Measurements from ENCODE around the gene ZBTB7B. TPM values are rescaled to one million over a fixed set of nuclear protein-coding genes. Genes with fewer than 3 reads are reported as not detected.
"Not testable (repeated sequence)": the region's sequence is repeated elsewhere in the genome, so short reads cannot be mapped to it uniquely, and the experiment has no call there.

ZBTB7B gene
- total and polyA plus RNA-seq, 2 donors: 14.7 to 52.0 TPM

DNA sequence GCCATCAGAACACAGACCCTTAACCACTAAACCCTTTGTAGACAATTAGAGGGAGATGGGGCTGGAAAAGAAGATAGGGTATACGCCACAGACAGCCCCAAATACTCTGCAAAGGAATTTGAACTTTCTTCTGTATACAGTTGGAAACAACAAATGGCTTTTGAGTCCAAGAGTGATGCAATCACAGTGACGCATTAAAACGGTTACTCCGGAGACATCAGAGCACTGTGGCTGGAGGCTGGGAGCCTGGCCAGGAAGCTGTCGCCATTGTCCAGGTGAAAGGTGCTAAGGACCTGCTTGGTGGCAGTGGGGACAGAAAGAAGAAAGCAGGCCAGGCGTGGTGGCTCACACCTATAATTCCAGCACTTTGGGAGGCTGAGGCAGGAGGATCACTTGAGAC is 15.3 kb upstream of the ZBTB7B start:
- Histone ChIP-seq H3K27ac (ENCODE audit: low read depth) (no peak overlapping the region), H3K4me3 (ENCODE audit: low read depth, low read length) (no peak overlapping the region), H3K4me1 (ENCODE audit: insufficient read depth) (no peaks in the 10 kb centered on the region), H3K36me3 (ENCODE audit: insufficient read depth) (no peaks in the 10 kb centered on the region)
- DNase-seq (ENCODE audit: extremely low spot score): no peak
- 75% methylated on average over 6 of the region's 6 CpGs for WGBS

DNA sequence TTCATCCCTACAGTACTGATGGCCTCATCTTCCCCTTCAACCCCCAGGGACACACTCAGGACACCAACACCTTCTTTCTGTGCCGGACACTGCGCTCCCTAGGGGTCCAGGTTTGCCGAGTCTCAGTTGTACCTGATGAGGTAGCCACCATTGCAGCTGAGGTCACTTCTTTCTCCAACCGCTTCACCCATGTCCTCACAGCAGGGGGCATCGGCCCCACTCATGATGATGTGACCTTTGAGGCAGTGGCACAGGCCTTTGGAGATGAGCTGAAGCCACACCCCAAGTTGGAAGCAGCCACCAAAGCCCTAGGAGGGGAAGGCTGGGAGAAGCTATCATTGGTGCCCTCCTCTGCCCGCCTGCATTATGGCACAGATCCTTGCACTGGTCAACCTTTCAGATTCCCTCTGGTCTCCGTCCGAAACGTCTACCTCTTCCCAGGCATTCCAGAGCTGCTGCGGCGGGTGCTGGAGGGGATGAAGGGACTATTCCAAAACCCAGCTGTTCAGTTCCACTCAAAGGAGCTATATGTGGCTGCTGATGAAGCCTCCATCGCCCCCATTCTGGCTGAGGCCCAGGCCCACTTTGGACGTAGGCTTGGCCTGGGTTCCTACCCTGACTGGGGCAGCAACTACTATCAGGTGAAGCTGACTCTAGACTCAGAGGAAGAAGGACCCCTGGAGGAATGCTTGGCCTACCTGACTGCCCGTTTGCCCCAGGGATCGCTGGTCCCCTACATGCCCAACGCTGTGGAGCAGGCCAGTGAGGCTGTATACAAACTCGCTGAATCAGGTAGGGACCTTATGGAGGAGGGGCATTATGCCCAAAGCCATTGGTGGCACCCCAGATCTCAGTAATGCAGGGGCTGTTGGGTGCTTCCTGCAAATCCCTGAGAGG is 14.3 kb upstream of the ZBTB7B start:
- Histone ChIP-seq H3K27ac (ENCODE audit: low read depth) (no peak overlapping the region), H3K36me3 (ENCODE audit: insufficient read depth) (no peaks in the 10 kb centered on the region), H3K4me3 (ENCODE audit: low read depth, low read length) (no peak overlapping the region), H3K4me1 (ENCODE audit: insufficient read depth) (no peaks in the 10 kb centered on the region)
- DNase-seq (ENCODE audit: extremely low spot score): no peak
- WGBS: 87% methylated on average over 17 of the region's 17 CpGs

- Histone ChIP-seq H3K4me3 (ENCODE audit: low read depth, low read length) (no peak overlapping the region), H3K4me1 (ENCODE audit: insufficient read depth) (no peaks in the 10 kb centered on the region), H3K27ac (ENCODE audit: low read depth) (no peak overlapping the region), H3K36me3 (ENCODE audit: insufficient read depth) (no peaks in the 10 kb centered on the region)
- no peak for DNase-seq (ENCODE audit: extremely low spot score)
- 85% methylated on average over 3 of the region's 3 CpGs for WGBS
Observed at GRCh38 chr1:154989195-154989860, 13.3 kb upstream of the ZBTB7B start.

DNA sequence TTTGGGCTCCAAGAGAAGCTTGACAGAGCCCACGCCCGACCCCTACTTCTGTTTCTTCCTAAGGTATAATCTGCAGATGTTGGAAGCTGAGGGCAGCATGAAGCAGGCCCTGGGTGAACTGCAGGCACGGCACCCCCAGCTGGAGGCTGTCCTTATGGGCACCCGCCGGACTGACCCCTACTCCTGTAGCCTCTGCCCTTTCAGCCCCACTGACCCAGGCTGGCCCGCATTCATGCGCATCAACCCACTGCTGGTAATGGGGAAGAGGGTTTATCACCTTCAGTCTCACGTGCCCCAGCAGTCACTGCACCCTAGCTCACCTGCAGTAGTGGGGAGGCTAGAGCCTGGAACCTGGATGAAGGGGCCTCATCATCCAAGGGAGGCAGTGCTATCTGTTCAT is 12.3 kb upstream of the ZBTB7B start:
- no peak for DNase-seq (ENCODE audit: extremely low spot score)
- no peaks in the 10 kb centered on the region for H3K4me1 ChIP-seq (ENCODE audit: insufficient read depth)
- WGBS: 92% methylated on average over 8 of the region's 8 CpGs
- H3K27ac ChIP-seq (ENCODE audit: low read depth): no peak overlapping the region
- H3K36me3 ChIP-seq (ENCODE audit: insufficient read depth): no peaks in the 10 kb centered on the region
- H3K4me3 ChIP-seq (ENCODE audit: low read depth, low read length): no peak overlapping the region

DNA sequence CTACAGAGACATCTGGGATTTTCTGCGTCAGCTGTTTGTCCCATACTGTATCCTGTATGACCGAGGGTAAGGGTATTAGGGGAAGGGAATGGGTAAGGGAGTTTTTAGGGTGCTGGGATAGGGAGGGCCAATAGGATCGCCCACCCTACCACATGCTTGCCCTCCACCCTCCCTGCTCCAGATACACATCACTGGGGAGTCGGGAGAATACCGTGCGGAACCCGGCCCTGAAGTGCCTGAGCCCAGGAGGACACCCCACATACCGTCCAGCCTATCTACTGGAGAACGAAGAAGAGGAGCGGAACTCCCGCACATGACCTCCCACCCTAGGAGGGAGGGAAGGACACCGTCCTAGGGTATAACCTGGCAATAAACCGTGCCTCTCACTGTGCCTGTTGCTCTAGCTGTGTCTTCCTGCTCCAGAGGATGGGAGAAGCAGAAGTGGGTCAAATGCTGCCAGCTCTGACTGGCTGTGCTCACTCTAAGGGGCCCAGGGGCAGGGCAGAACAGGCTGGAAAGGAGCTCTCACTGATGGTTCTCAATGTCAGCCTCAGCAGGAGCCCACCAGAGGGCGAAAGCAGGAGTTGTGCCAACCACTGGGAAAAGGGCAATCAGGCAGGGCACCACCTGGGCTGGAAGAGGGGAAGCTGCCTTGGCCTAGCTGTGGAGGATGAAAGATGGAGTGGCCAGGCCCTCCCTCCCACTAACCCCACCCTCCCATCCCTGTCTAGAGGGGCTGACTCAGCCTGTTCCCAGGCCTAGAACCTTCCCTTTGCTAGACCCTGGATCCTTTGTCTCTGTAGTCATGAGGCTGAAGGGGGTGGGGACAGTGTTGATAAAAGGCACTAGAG is 9.7 kb upstream of the ZBTB7B start:
- Histone ChIP-seq H3K36me3 (ENCODE audit: insufficient read depth) (no peaks in the 10 kb centered on the region), H3K4me1 (ENCODE audit: insufficient read depth) (no peaks in the 10 kb centered on the region), H3K27ac (ENCODE audit: low read depth) (no peak overlapping the region), H3K4me3 (ENCODE audit: low read depth, low read length) (no peak overlapping the region)
- DNase-seq (ENCODE audit: extremely low spot score): no peak
- WGBS: 80% methylated on average over 14 of the region's 14 CpGs

DNA sequence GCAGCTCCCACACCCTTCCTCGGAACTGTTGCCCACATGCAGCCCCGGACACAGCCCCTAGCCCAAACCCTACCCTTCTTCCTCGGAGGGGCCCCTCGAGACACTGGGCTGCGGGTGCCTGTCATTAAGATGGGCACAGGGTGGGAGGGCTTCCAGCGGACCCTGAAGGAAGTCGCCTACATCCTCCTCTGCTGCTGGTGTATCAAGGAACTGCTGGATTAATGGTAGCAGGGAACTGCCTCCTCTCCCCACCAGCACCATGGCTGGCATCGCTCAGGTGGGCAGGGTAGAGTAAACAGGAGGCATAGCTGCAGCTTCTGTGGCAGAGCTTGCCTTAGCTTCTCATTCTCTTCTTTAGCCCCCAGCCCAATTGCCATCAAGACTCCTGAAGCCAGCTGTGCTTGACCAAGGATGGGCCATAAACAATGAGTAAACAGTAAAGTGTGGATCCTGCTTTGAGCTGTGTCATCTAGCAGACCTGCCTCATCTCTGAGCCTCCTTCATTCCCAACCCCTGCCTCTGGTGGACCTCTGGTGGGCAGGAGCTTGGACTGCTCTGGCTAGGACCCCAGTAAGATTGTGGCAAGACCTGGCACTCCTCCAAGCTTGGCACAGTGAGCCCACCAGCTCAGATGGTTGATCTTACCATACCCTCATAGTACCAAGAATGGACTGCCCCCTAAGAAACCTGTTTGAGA is 8.9 kb upstream of the ZBTB7B start, which contains the start of gene LENEP:
Gene LENEP (plus strand): TSS at position 15 of the 697 bp plus-strand sequence. CDS start 22 bp downstream, at position 37.
- Histone ChIP-seq H3K4me3 (ENCODE audit: low read depth, low read length) (no peak within 1 kb of the TSS), H3K4me1 (ENCODE audit: insufficient read depth) (no peaks in the 10 kb centered on the region), H3K36me3 (ENCODE audit: insufficient read depth) (no peaks in the 10 kb centered on the region), H3K27ac (ENCODE audit: low read depth) (no peak within 1 kb of the TSS)
- DNase-seq (ENCODE audit: extremely low spot score): no peak
- WGBS: 75% methylated on average over 8 of the region's 8 CpGs

DNA sequence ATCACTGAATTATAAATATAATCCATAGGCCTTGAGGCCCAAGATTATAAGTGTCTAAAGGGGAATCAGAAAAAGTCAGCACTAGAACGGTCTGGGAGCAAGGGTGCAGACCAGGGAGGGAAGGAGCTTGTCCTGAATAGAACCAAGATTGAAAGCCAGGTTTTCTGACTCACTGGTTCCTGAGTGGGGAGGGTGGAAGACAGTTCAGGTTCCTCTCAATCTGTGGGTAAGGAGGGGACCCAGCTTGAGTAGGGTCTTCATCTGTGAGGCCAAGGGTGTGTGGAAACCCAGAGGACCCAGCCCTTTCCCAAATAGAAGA is 8.4 kb upstream of the ZBTB7B start:
- H3K27ac ChIP-seq (ENCODE audit: low read depth): no peak overlapping the region
- no peak overlapping the region for H3K4me3 ChIP-seq (ENCODE audit: low read depth, low read length)
- WGBS: 73% methylated on average over 1 of the region's 1 CpG
- no peak for DNase-seq (ENCODE audit: extremely low spot score)
- no peaks in the 10 kb centered on the region for H3K36me3 ChIP-seq (ENCODE audit: insufficient read depth)
- no peaks in the 10 kb centered on the region for H3K4me1 ChIP-seq (ENCODE audit: insufficient read depth)

GRCh38 chr1:154994591-154994990 is 8.0 kb upstream of the ZBTB7B start:
- Histone ChIP-seq H3K36me3 (ENCODE audit: insufficient read depth) (no peaks in the 10 kb centered on the region), H3K4me3 (ENCODE audit: low read depth, low read length) (no peak overlapping the region), H3K27ac (ENCODE audit: low read depth) (no peak overlapping the region), H3K4me1 (ENCODE audit: insufficient read depth) (no peaks in the 10 kb centered on the region)
- 64% methylated on average over 3 of the region's 3 CpGs for WGBS
- DNase-seq (ENCODE audit: extremely low spot score): no peak

- WGBS: 57% methylated on average over 13 of the region's 13 CpGs
- DNase-seq (ENCODE audit: extremely low spot score); H3K4me3 ChIP-seq (ENCODE audit: low read depth, low read length); H3K27ac ChIP-seq (ENCODE audit: low read depth); H3K36me3 ChIP-seq (ENCODE audit: insufficient read depth); H3K4me1 ChIP-seq (ENCODE audit: insufficient read depth): not testable (repeated sequence)
Observed at GRCh38 chr1:154995301-154995983, 7.2 kb upstream of the ZBTB7B start.

GRCh38 chr1:154996966-154997701 is 5.5 kb upstream of the ZBTB7B start:
- Histone ChIP-seq H3K4me1 (ENCODE audit: insufficient read depth) (no peaks in the 10 kb centered on the region), H3K4me3 (ENCODE audit: low read depth, low read length) (no peak overlapping the region), H3K27ac (ENCODE audit: low read depth) (no peak overlapping the region), H3K36me3 (ENCODE audit: insufficient read depth) (no peaks in the 10 kb centered on the region)
- DNase-seq (ENCODE audit: extremely low spot score): no peak
- WGBS: 82% methylated on average over 15 of the region's 15 CpGs

- WGBS: 71% methylated on average over 16 of the region's 16 CpGs
- no peak overlapping the region for H3K4me3 ChIP-seq (ENCODE audit: low read depth, low read length)
- DNase-seq (ENCODE audit: extremely low spot score): no peak
- no peak overlapping the region for H3K27ac ChIP-seq (ENCODE audit: low read depth)
- H3K36me3 ChIP-seq (ENCODE audit: insufficient read depth): no peaks in the 10 kb centered on the region
- H3K4me1 ChIP-seq (ENCODE audit: insufficient read depth): no peaks in the 10 kb centered on the region
Observed at GRCh38 chr1:154998201-154998780, 4.3 kb upstream of the ZBTB7B start.

Data from urinary bladder (tissue), 4 donors.